Measurements from ENCODE around the gene TUFT1. TPM values are rescaled to one million over a fixed set of nuclear protein-coding genes. Genes with fewer than 3 reads are reported as not detected.

The TUFT1 gene
- total and polyA plus RNA-seq, 9 of the 15 experiments (the other 6 are each of a cell fraction or from before 2014, with no cell fraction given), result 0.54 to 2.0 (median 1.7) TPM

GRCh38 chr1:151493042-151493441, 47.1 kb upstream of the TUFT1 start:
- POLR2A ChIA-PET, result interaction anchor here (0.6 to 1.5 kb wide), 3 partner anchors 26 to 913 kb away, joined by 3 to 4 read pairs (median 4); partner anchors contain the start of gene MCL1

GRCh38 chr1:151494741-151495281, 45.3 kb upstream of the TUFT1 start:
- peak; percentile 41; the same call in 2 of the 3 replicates for ATAC-seq
- H3K79me2 ChIP-seq (ENCODE audit: control insufficient read depth, insufficient read depth, low read length), result no peaks in the 10 kb centered on the region
- in situ Hi-C loops (cut with MboI) (no loop called here), intact Hi-C loops (cut with micrococcal nuclease) (no loop called here)
- no peak for FAIRE-seq
- CTCF ChIA-PET (ENCODE audit: low intra/inter-chr PET ratio), result no interaction called here
- H3K27me3 ChIP-seq (ENCODE audit: control insufficient read depth in 2 of 2, insufficient read depth in 2 of 2, low read length in 2 of 2), result peaks cover 4 to 6% of the 10 kb centered on the region in 2 experiments; a peak in 2 of 5 replicates
- no peak overlapping the region for H3K9ac ChIP-seq (ENCODE audit: insufficient read depth in 1 of 2, low read depth in 2 of 2, low read length in 2 of 2)
- 8% methylated on average over 1 of the region's 1 CpG for WGBS (ENCODE audit: insufficient coverage, low coverage, missing lambda C conversion rate)
- no peaks in the 10 kb centered on the region; the same call in 1 of the 2 replicates for H3K9me3 ChIP-seq (replicated peaks; ENCODE audit: control insufficient read depth, insufficient read depth, low read depth, low read length)
- POLR2A ChIA-PET, result interaction anchor here (0.6 to 1.2 kb wide), 5 partner anchors 8 to 45 kb away, joined by 3 to 6 read pairs (median 3); partner anchors contain the start of gene CGN
- H4K20me1 ChIP-seq (replicated peaks; ENCODE audit: control insufficient read depth, insufficient read depth, low read length), result no peaks in the 10 kb centered on the region
- H3K4me3 ChIP-seq, result no peak overlapping the region
- H3K9me1 ChIP-seq (ENCODE audit: control insufficient read depth, insufficient read depth, low read length), result no peaks in the 10 kb centered on the region
- no TSS peak for BruUV-seq (replicated peaks)
- peaks cover 0 to 11% of the 10 kb centered on the region in 2 experiments; a peak in 4 of 5 replicates for H3K4me1 ChIP-seq (replicated peaks in 1 of 2; ENCODE audit: control insufficient read depth in 2 of 2, insufficient read depth in 2 of 2, low read length in 2 of 2)
- no peaks in the 10 kb centered on the region for H3K36me3 ChIP-seq (ENCODE audit: control insufficient read depth, insufficient read depth, low read length)
- no peak overlapping the region for H2AFZ ChIP-seq (ENCODE audit: low read depth, low read length)
- no peak overlapping the region for H3K4me2 ChIP-seq (ENCODE audit: insufficient read depth, low read length)
- DNase-seq (ENCODE audit: extremely low read depth in 1 of 4, low spot score in 3 of 4), result peak in 1 of 4 experiments; percentile 39
- H3K27ac ChIP-seq (ENCODE audit: extremely low read depth, low read depth, low read length), result no peak overlapping the region
- no peak for TF ChIP-seq RBM14 (IDR thresholded peaks at IDR 0.05; ENCODE audit: borderline replicate concordance, insufficient read depth, low read depth, low read length)
- 0 out of 2 replicates have a peak, but pooled peaks have one; percentile 5 for TF ChIP-seq NCOR1 (IDR thresholded peaks at IDR 0.05)
- no peak for TF ChIP-seq ZBTB2 (IDR thresholded peaks at IDR 0.05)
- no peak for TF ChIP-seq SP2 (IDR thresholded peaks at IDR 0.05; ENCODE audit: extremely low read depth, low read depth, low read length, poor library complexity, severe bottlenecking)
- TF ChIP-seq ZNF512 (tag; IDR thresholded peaks at IDR 0.05), result no peak
- TF ChIP-seq PRMT5 (CRISPR knock-in tag; IDR thresholded peaks at IDR 0.05), result no peak
- peak; percentile 80 for TF ChIP-seq TEAD4 (IDR thresholded peaks at IDR 0.05; ENCODE audit: low read length)
- TF ChIP-seq TEAD4 (CRISPR knock-in tag; IDR thresholded peaks at IDR 0.05; ENCODE audit: borderline replicate concordance), result no peak

More at GRCh38 chr1:151493042-151493441, 47.1 kb upstream of the TUFT1 start:
- peak; percentile 23 for FAIRE-seq
- DNase-seq (ENCODE audit: extremely low read depth in 1 of 4, low spot score in 3 of 4), result no peak
- Histone ChIP-seq H4K20me1 (replicated peaks; ENCODE audit: control insufficient read depth, insufficient read depth, low read length) (no peaks in the 10 kb centered on the region), H3K9me3 (replicated peaks; ENCODE audit: control insufficient read depth, insufficient read depth, low read depth, low read length) (no peaks in the 10 kb centered on the region), H2AFZ (ENCODE audit: low read depth, low read length) (no peak overlapping the region), H3K9ac (ENCODE audit: insufficient read depth in 1 of 2, low read depth in 2 of 2, low read length in 2 of 2) (no peak overlapping the region), H3K27me3 (ENCODE audit: control insufficient read depth in 2 of 2, insufficient read depth in 2 of 2, low read length in 2 of 2) (no peaks in the 10 kb centered on the region), H3K9me1 (ENCODE audit: control insufficient read depth, insufficient read depth, low read length) (no peaks in the 10 kb centered on the region), H3K4me1 (replicated peaks in 1 of 2; ENCODE audit: control insufficient read depth in 2 of 2, insufficient read depth in 2 of 2, low read length in 2 of 2) (peaks cover 0 to 11% of the 10 kb centered on the region in 2 experiments; a peak in 4 of 5 replicates), H3K36me3 (ENCODE audit: control insufficient read depth, insufficient read depth, low read length) (no peaks in the 10 kb centered on the region), H3K79me2 (ENCODE audit: control insufficient read depth, insufficient read depth, low read length) (no peaks in the 10 kb centered on the region), H3K4me2 (ENCODE audit: insufficient read depth, low read length) (no peak overlapping the region), H3K27ac (ENCODE audit: extremely low read depth, low read depth, low read length) (no peak overlapping the region), H3K4me3 (no peak overlapping the region)
- CTCF ChIA-PET (ENCODE audit: low intra/inter-chr PET ratio), result no interaction called here
- in situ Hi-C loops (cut with MboI) (no loop called here), intact Hi-C loops (cut with micrococcal nuclease) (no loop called here)
- WGBS (ENCODE audit: insufficient coverage, low coverage, missing lambda C conversion rate), result 10% methylated on average over 3 of the region's 3 CpGs
- TF ChIP-seq ZBTB17 (CRISPR knock-in tag; IDR thresholded peaks at IDR 0.05), result no peak
- no peak for TF ChIP-seq CBX3 (IDR thresholded peaks at IDR 0.05; ENCODE audit: borderline replicate concordance in 1 of 2, low read length in 2 of 2)
- no peak for TF ChIP-seq ELF2 (CRISPR knock-in tag; IDR thresholded peaks at IDR 0.05)
- no peak for TF ChIP-seq KLF10 (CRISPR knock-in tag; IDR thresholded peaks at IDR 0.05)
- no peak for TF ChIP-seq HMGN3 (IDR thresholded peaks at IDR 0.05; ENCODE audit: borderline replicate concordance, extremely low read depth, insufficient read length, low read depth, low read length)
- TF ChIP-seq SNAPC5 (CRISPR knock-in tag; IDR thresholded peaks at IDR 0.05), result no peak
- TF ChIP-seq SETDB1 (IDR thresholded peaks at IDR 0.05; ENCODE audit: low read length), result no peak
- TF ChIP-seq RBM34 (IDR thresholded peaks at IDR 0.05; ENCODE audit: borderline replicate concordance, insufficient read depth, low read length), result no peak
- TF ChIP-seq ZNF282 (CRISPR knock-in tag; IDR thresholded peaks at IDR 0.05), result no peak
- TF ChIP-seq ZNF830 (CRISPR knock-in tag; IDR thresholded peaks at IDR 0.05), result no peak
- no TSS peak for BruUV-seq (replicated peaks)
- ATAC-seq, result no peak

Data from K562 (cell line).